H1 (cell line): ENCODE data around the gene ADNP2. TPM values are rescaled to one million over a fixed set of nuclear protein-coding genes. Genes with fewer than 3 reads are reported as not detected.
A peak's percentile ranks its signal among the peaks of the same experiment; 100 is the strongest.

Experiments
- CTCF ChIA-PET: fragments of 300-600 bp; sonication (Branson Sonifier 250); formaldehyde crosslinking; loops from one replicate; lab custom pipeline; 2021; ENCODE audit not compliant: partially characterized antibody; lab: Charles Lee
- POLR2A ChIA-PET: fragments of 300-600 bp; sonication (Branson Sonifier 250); formaldehyde crosslinking; loops from one replicate; lab custom pipeline; 2021; ENCODE audit warnings: inconsistent platforms; ENCODE audit not compliant: partially characterized antibody; lab: Charles Lee
- DNase-seq, 2 experiments: peaks; one replicate each; pipeline versions ENCODE4 v3.0.0 to v3.0.0-alpha.2; 2010 to 2022; ENCODE audit warnings: low spot score in 2 of 2, low read depth in 1 of 2, mixed read lengths in 1 of 2
- FAIRE-seq: peaks from 2 replicates; lab custom pipeline; 2011; peaks lifted over from hg19 to GRCh38; lab: Jason Lieb, UNC
- H2AFZ ChIP-seq: 2 replicates; pipeline ENCODE4 v1.8.1; 2012; ENCODE audit warnings: low read length, inconsistent platforms
- H2AK5ac ChIP-seq: 2 replicates; pipeline ENCODE4 v1.6.1; 2013; ENCODE audit warnings: low read depth, low read length
- H2BK120ac ChIP-seq: replicated peaks from 2 replicates; pipeline ENCODE3; 2013; ENCODE audit warnings: low read depth, low read length, inconsistent platforms
- H2BK12ac ChIP-seq: 2 replicates; pipeline ENCODE4 v1.6.1; 2013; ENCODE audit warnings: low read depth, low read length
- H2BK15ac ChIP-seq: 2 replicates; pipeline ENCODE4 v1.6.1; 2013; ENCODE audit warnings: low read length
- H2BK20ac ChIP-seq: 2 replicates; pipeline ENCODE4 v1.6.1; 2013; ENCODE audit warnings: low read length
- H2BK5ac ChIP-seq: 2 replicates; pipeline ENCODE4 v1.6.1; 2013; ENCODE audit warnings: low read depth, low read length
- H3K14ac ChIP-seq: 2 replicates; pipeline ENCODE4 v1.6.1; 2013; ENCODE audit warnings: inconsistent platforms; ENCODE audit not compliant: insufficient read length
- H3K18ac ChIP-seq: 2 replicates; pipeline ENCODE4 v1.6.1; 2013; ENCODE audit warnings: low read length; ENCODE audit errors: extremely low read depth
- H3K23ac ChIP-seq: 2 replicates; pipeline ENCODE4 v1.6.1; 2013; ENCODE audit warnings: inconsistent platforms; ENCODE audit not compliant: insufficient read length
- H3K23me2 ChIP-seq: 2 replicates; pipeline ENCODE4 v1.6.1; 2013; ENCODE audit warnings: low read depth, low read length
- H3K27ac ChIP-seq: 2 replicates; pipeline ENCODE4 v1.6.1; 2011; ENCODE audit warnings: low read depth, low read length, inconsistent platforms
- H3K27me3 ChIP-seq, 4 experiments: replicated peaks in 1 of 4; 1 replicate in 1 of 4; 2 replicates in 3 of 4; pipeline versions ENCODE4 v1.6.1 to v1.8.1; 2011 to 2013; ENCODE audit warnings: low read length in 3 of 4, mild to moderate bottlenecking in 3 of 4, inconsistent platforms in 2 of 4, mixed read lengths in 2 of 4, moderate library complexity in 1 of 4; ENCODE audit not compliant: control insufficient read depth in 3 of 4, insufficient read depth in 3 of 4; ENCODE audit errors: extremely low read depth in 1 of 4
- H3K36me3 ChIP-seq, 4 experiments: 2 replicates each; pipeline versions ENCODE4 v1.6.1 to v1.8.1; 2011 to 2013; ENCODE audit warnings: mild to moderate bottlenecking in 4 of 4, low read length in 3 of 4, moderate library complexity in 2 of 4, control low read depth in 1 of 4, inconsistent platforms in 1 of 4; ENCODE audit not compliant: insufficient read depth in 4 of 4, control insufficient read depth in 2 of 4
- H3K4ac ChIP-seq: replicated peaks from 2 replicates; pipeline ENCODE3; 2013; ENCODE audit warnings: low read length, low read depth, mixed read lengths, inconsistent platforms; ENCODE audit not compliant: insufficient read length
- H3K4me1 ChIP-seq, 4 experiments: replicated peaks in 1 of 4; 1 replicate in 1 of 4; 2 replicates in 3 of 4; pipeline versions ENCODE4 v1.6.1 to v1.8.1; 2011 to 2013; ENCODE audit warnings: low read length in 3 of 4, inconsistent platforms in 2 of 4, mixed read lengths in 1 of 4; ENCODE audit not compliant: insufficient read depth in 4 of 4, control insufficient read depth in 3 of 4
- H3K4me2 ChIP-seq, 2 experiments: 2 replicates each; pipeline versions ENCODE4 v1.6.1 to v1.8.1; 2011 to 2013; ENCODE audit warnings: low read depth in 2 of 2, low read length in 2 of 2, control low read depth in 1 of 2, inconsistent platforms in 1 of 2, mild to moderate bottlenecking in 1 of 2; ENCODE audit not compliant: insufficient read depth in 1 of 2
- H3K4me3 ChIP-seq, 4 experiments: fragments of 200-600, 300-600 bp in 1 of 4; sonication (generic), shearing (Covaris generic), sonication (Bioruptor Twin) in 1 of 4; 2 replicates each; pipeline versions ENCODE4 v1.5.1 to v1.8.1; 2011 to 2016; ENCODE audit warnings: low read length in 4 of 4, low read depth in 3 of 4, control low read depth in 2 of 4, inconsistent platforms in 2 of 4, mild to moderate bottlenecking in 2 of 4, mixed read lengths in 1 of 4, moderate library complexity in 1 of 4; ENCODE audit not compliant: insufficient read depth in 2 of 4; ENCODE audit errors: extremely low read depth in 1 of 4
- H3K56ac ChIP-seq: replicated peaks from 2 replicates; pipeline ENCODE3; 2013; ENCODE audit warnings: low read depth, mild to moderate bottlenecking, mixed read lengths, low read length, inconsistent platforms; ENCODE audit not compliant: insufficient read length
- H3K79me1 ChIP-seq: 2 replicates; pipeline ENCODE4 v1.6.1; 2013; ENCODE audit warnings: low read depth, low read length, control low read depth
- H3K79me2 ChIP-seq, 2 experiments: 2 replicates each; pipeline versions ENCODE4 v1.6.1 to v1.8.1; 2012 to 2013; ENCODE audit warnings: low read length in 2 of 2, mild to moderate bottlenecking in 2 of 2, inconsistent platforms in 1 of 2; ENCODE audit not compliant: insufficient read depth in 2 of 2, control insufficient read depth in 1 of 2
- H3K9ac ChIP-seq, 4 experiments: replicated peaks in 1 of 4; 1 replicate in 1 of 4; 2 replicates in 3 of 4; pipeline versions ENCODE4 v1.6.1 to v1.8.1; 2011 to 2013; ENCODE audit warnings: low read depth in 3 of 4, low read length in 3 of 4, control low read depth in 2 of 4, mild to moderate bottlenecking in 2 of 4, moderate library complexity in 2 of 4, inconsistent platforms in 1 of 4; ENCODE audit errors: extremely low read depth in 1 of 4
- H3K9me3 ChIP-seq, 2 experiments: 2 replicates each; pipeline versions ENCODE4 v1.6.1 to v1.8.1; 2012 to 2013; ENCODE audit warnings: mild to moderate bottlenecking in 2 of 2, moderate library complexity in 2 of 2, control low read depth in 1 of 2, inconsistent platforms in 1 of 2, low read depth in 1 of 2, low read length in 1 of 2, mixed read lengths in 1 of 2; ENCODE audit not compliant: insufficient read depth in 2 of 2
- H4K20me1 ChIP-seq, 2 experiments: replicated peaks in 1 of 2; 2 replicates each; pipeline versions ENCODE3 to v1.8.1; 2011 to 2013; ENCODE audit warnings: inconsistent platforms in 2 of 2, low read length in 2 of 2, mild to moderate bottlenecking in 1 of 2; ENCODE audit not compliant: insufficient read depth in 2 of 2, control insufficient read depth in 1 of 2
- H4K5ac ChIP-seq: 2 replicates; pipeline ENCODE4 v1.6.1; 2013; ENCODE audit warnings: low read length, low read depth, mixed read lengths, inconsistent platforms; ENCODE audit not compliant: insufficient read length
- H4K8ac ChIP-seq: 2 replicates; pipeline ENCODE4 v1.8.0; 2013; ENCODE audit warnings: mild to moderate bottlenecking, moderate library complexity, low read length, inconsistent platforms; ENCODE audit not compliant: insufficient read depth; ENCODE audit errors: extremely low read depth
- H4K91ac ChIP-seq: replicated peaks from 2 replicates; pipeline ENCODE3; 2013; ENCODE audit warnings: low read length, mixed read lengths, inconsistent platforms; ENCODE audit not compliant: insufficient read length
- HDAC6 ChIP-seq: IDR thresholded peaks from one replicate; pipeline ENCODE4 v1.7.1; 2012; ENCODE audit warnings: low read depth, mild to moderate bottlenecking, inconsistent platforms, low read length, moderate library complexity
- TAF1 ChIP-seq: IDR thresholded peaks from 2 replicates; pipeline ENCODE4 v1.6.1; 2011; ENCODE audit warnings: mild to moderate bottlenecking, low read depth, low read length
- WGBS, 2 experiments: shearing (Covaris generic) in 1 of 2; methylation state at CpG; one replicate each; pipeline versions ENCODE4 v1.1.6 to v1.1.7; 2013 to 2015; ENCODE audit warnings: low lambda C conversion rate in 2 of 2, mixed read lengths in 2 of 2, inconsistent platforms in 1 of 2, low coverage in 1 of 2, missing lambda C conversion rate in 1 of 2; ENCODE audit not compliant: insufficient replicate concordance in 2 of 2, insufficient coverage in 1 of 2, insufficient read length in 1 of 2; ENCODE audit errors: extremely low coverage in 1 of 2, missing lambda C conversion rate in 1 of 2; 5-methylcytosine and 5-hydroxymethylcytosine counted together
- long read RNA-seq, 2 experiments: library from RNA in 1 of 2; library from capped mRNA in 1 of 2; stranded (forward); transcript quantifications; one replicate each; pipeline ENCODE4 v2.0.0, GENCODE V29; 2021; ENCODE audit warnings: inconsistent platforms in 1 of 2
- polyA minus RNA-seq, 3 experiments: library from RNA; depleted of rRNA, polyadenylated mRNA; stranded (reverse); fragments of >200 nt; gene quantifications; 1 replicate in 2 of 3; 2 replicates in 1 of 3; pipeline ENCODE4 v1.2.3, GENCODE V29; 2011
- polyA plus RNA-seq, 7 experiments: library from polyadenylated mRNA; depleted of rRNA in 3 of 7; stranded (reverse) in 5 of 7; unstranded in 2 of 7; fragments of >200 nt in 5 of 7; fragments of 200-250 nt in 2 of 7; gene quantifications; 1 replicate in 5 of 7; 2 replicates in 1 of 7; 4 replicates in 1 of 7; pipeline versions ENCODE4 v1.2.1 to v1.2.3, GENCODE V29; 2011 to 2013; ENCODE audit warnings: missing spikeins in 2 of 7, mixed read lengths in 2 of 7
- total RNA-seq: library from RNA; stranded (reverse); fragmentation: NEBNext Ultra II Directional; extraction: Animal tissue kit (Norgen Biotek cat#: 25700); gene quantifications from 2 replicates; pipeline ENCODE4 v1.2.1, GENCODE V29; 2021

The ADNP2 gene, protein sequence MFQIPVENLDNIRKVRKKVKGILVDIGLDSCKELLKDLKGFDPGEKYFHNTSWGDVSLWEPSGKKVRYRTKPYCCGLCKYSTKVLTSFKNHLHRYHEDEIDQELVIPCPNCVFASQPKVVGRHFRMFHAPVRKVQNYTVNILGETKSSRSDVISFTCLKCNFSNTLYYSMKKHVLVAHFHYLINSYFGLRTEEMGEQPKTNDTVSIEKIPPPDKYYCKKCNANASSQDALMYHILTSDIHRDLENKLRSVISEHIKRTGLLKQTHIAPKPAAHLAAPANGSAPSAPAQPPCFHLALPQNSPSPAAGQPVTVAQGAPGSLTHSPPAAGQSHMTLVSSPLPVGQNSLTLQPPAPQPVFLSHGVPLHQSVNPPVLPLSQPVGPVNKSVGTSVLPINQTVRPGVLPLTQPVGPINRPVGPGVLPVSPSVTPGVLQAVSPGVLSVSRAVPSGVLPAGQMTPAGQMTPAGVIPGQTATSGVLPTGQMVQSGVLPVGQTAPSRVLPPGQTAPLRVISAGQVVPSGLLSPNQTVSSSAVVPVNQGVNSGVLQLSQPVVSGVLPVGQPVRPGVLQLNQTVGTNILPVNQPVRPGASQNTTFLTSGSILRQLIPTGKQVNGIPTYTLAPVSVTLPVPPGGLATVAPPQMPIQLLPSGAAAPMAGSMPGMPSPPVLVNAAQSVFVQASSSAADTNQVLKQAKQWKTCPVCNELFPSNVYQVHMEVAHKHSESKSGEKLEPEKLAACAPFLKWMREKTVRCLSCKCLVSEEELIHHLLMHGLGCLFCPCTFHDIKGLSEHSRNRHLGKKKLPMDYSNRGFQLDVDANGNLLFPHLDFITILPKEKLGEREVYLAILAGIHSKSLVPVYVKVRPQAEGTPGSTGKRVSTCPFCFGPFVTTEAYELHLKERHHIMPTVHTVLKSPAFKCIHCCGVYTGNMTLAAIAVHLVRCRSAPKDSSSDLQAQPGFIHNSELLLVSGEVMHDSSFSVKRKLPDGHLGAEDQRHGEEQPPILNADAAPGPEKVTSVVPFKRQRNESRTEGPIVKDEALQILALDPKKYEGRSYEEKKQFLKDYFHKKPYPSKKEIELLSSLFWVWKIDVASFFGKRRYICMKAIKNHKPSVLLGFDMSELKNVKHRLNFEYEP
- total RNA-seq: 61.1 and 61.6 TPM in 2 replicates
- 25.1 and 28.5 TPM in 2 replicates for polyA plus RNA-seq (2011; rRNA removed)
- 23.0 TPM for polyA plus RNA-seq (2011; cell fraction: cytosol; rRNA removed)
- 28.0 TPM for polyA plus RNA-seq (2011; cell fraction: nucleus; rRNA removed)
- polyA plus RNA-seq (2012, experiment 1 of 2): 29.6 to 36.5 TPM (median 31.7 TPM) in 4 replicates
- 5.6 TPM for polyA plus RNA-seq (2012, experiment 2 of 2)
- 25.7 TPM for polyA plus RNA-seq (2013, experiment 1 of 2)
- 26.9 TPM for polyA plus RNA-seq (2013, experiment 2 of 2)
- polyA minus RNA-seq (2011; rRNA and poly(A)+ RNA removed): 63.8 and 67.0 TPM in 2 replicates
- polyA minus RNA-seq (2011; cell fraction: cytosol; rRNA and poly(A)+ RNA removed): 36.8 TPM
- 34.9 TPM for polyA minus RNA-seq (2011; cell fraction: nucleus; rRNA and poly(A)+ RNA removed)
- long read RNA-seq, experiment 1, full-length matches to known transcripts: 8 of 59 reads
- long read RNA-seq, experiment 1, partial matches to known transcripts: 49 of 59 reads
- long read RNA-seq, experiment 1, other reads (novel, unspliced or antisense): 2 of 59 reads
- long read RNA-seq, experiment 2: 0 reads

GRCh38 chr18:80108739-80109675, at the start of gene ADNP2:
Gene ADNP2 (plus strand): TSS chr18:80109262. CDS start chr18:80117543, 8,281 bp downstream.
- Histone ChIP-seq H3K27ac (peak within 1 kb of the TSS; percentile 95), H2BK5ac (peak within 1 kb of the TSS; percentile 74), H4K20me1 (peaks cover 8 to 21% of the 10 kb centered on the region in 2 experiments), H2AFZ (0 out of 2 replicates have a peak within 1 kb of the TSS, but pooled peaks have one; percentile 81), H3K4me3 (peak within 1 kb of the TSS; percentile 62 to 91 (median 75)), H2AK5ac (no peak within 1 kb of the TSS; the same call in 1 of the 2 replicates), H4K5ac (peak within 1 kb of the TSS; percentile 9), H2BK12ac (peak within 1 kb of the TSS; percentile 79), H3K9me3 (no peaks in the 10 kb centered on the region; a peak in 1 of 4 replicates), H3K4me1 (peaks cover 4 to 28% (median 22%) of the 10 kb centered on the region in 4 experiments), H3K18ac (peak within 1 kb of the TSS; percentile 82), H2BK20ac (0 out of 2 replicates have a peak within 1 kb of the TSS, but pooled peaks have one; percentile 15), H3K36me3 (peaks cover 0 to 8% (median 0%) of the 10 kb centered on the region in 4 experiments; a peak in 2 of 8 replicates), H3K9ac (peak within 1 kb of the TSS; percentile 53 to 99 (median 85)), H4K91ac (peak within 1 kb of the TSS; percentile 79), H3K79me2 (peaks cover 31 to 44% of the 10 kb centered on the region in 2 experiments), H3K4me2 (peak within 1 kb of the TSS; percentile 68 to 76), H3K56ac (no peak within 1 kb of the TSS), H4K8ac (peak within 1 kb of the TSS; percentile 96; the same call in 1 of the 2 replicates), H3K79me1 (peaks cover 3% of the 10 kb centered on the region; the same call in 1 of the 2 replicates), H3K23me2 (peaks cover 4% of the 10 kb centered on the region; the same call in 1 of the 2 replicates), H2BK15ac (peak within 1 kb of the TSS; percentile 33; the same call in 1 of the 2 replicates), H3K27me3 (no peaks in the 10 kb centered on the region), H3K23ac (no peak within 1 kb of the TSS), H2BK120ac (no peak within 1 kb of the TSS), H3K14ac (no peak within 1 kb of the TSS), H3K4ac (peak within 1 kb of the TSS; percentile 38)
- ChIA-PET POLR2A (interaction anchor here (0.6 to 1.4 kb wide), 20 partner anchors 9 to 149 kb away, joined by 3 to 9 read pairs (median 4); partner anchors contain the start of gene RBFA), CTCF (interaction anchor here (0.6 to 0.8 kb wide), 5 partner anchors 10 to 194 kb away, joined by 3 to 4 read pairs (median 3); no protein-coding TSS in a partner anchor)
- DNase-seq (peak; percentile 82 to 92), FAIRE-seq (peak; percentile 97)
- WGBS, 2 experiments: 23% methylated on average over 7 of the region's 76 CpGs; no CpG with 5 or more reads in 1 of the 2 experiments
- no peak for TF ChIP-seq HDAC6
- peak; percentile 86 for TF ChIP-seq TAF1
